HG03175 (cell line): ENCODE measurements around the gene HMCN2.
A peak's percentile ranks its signal among the peaks of the same experiment; 100 is the strongest.
"Not testable (repeated sequence)": the region's sequence is repeated elsewhere in the genome, so short reads cannot be mapped to it uniquely, and the experiment has no call there.

Experiments used
- ATAC-seq: cut with Tn5 transposase; IDR thresholded peaks from one replicate; pipeline ENCODE4 v1.9.1; 2021; ENCODE audit warnings: mild to moderate bottlenecking, moderate library complexity; ENCODE audit not compliant: unreplicated experiment

Gene HMCN2

DNA sequence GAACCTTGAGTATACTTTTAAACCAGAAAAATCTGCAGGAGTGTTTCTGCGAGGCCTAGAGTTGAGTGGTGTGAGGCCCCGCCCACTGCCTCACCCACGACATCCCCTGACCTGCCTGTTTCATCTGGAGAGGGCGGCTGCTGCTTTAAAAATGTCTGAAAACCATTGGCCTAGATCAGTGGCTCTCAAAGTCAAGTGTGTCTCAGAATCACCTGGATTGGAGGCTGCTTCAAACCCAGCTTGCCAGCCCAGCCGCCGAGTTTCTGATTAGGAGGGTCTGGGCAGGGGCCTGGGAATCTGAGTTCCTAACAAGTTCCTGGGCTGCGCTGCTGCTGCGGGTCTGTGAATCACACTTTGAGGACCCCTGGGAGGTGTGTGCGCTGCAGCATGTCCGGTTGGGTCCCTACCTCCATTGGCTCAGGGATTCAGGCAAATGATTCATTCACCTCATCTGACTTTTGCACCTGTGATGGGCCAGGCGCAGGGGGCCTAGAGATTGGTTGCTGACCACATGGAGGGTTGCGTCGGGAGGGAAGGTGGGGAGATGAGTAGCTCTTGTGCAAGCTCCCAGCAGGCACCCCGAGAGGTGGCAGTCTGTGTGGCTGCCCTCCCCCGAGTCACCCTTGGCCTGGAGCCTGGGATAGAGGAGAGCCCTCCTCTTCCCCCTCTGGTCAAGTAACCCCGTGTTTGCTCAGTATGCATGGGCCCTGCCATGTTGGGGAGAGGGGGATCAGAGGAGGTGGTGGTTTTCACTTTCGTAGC lies 27.6 kb upstream of the HMCN2 start:
- no peak for ATAC-seq

DNA sequence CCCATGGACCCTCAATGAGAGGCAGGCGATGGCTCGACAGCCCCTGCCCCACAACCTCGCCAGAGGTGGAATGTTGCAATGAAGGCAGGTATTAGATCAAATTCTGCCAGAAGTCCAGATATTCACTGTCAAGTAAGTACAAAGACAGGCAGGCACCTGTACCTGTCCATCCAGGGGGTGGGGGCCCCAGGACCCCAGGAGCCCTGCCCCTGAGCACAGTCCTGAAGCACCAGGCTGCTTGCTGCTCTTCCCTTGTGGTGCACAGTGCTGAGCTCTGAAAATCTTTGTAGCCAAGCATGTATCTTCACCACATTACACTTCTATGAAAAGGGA lies 26.2 kb upstream of the HMCN2 start:
- no peak for ATAC-seq

DNA sequence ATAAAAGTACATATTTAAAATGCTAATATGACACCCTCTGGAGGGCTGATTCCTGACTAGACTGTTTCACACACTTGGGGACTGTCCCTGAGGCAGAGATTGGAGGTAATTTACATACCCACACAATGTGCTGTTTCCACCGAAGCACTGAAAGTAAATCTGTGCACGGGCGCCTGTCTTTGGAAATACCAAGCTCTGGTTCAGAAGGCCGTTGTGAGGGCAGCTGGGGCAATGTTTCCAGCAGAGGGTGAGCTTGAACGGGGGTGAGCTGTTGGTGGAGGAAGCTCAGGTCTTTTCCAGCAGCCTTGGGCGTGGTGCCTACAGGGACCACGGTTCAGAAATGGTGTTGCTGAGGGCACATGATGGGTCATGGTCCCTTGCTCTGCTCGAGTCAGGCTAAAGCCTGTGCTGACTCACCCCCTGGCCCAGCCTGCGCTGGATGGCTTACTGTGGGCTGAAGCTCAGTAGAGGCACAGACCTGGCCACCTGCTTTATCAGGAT lies 25.8 kb upstream of the HMCN2 start:
- ATAC-seq, result peak; percentile 44

DNA sequence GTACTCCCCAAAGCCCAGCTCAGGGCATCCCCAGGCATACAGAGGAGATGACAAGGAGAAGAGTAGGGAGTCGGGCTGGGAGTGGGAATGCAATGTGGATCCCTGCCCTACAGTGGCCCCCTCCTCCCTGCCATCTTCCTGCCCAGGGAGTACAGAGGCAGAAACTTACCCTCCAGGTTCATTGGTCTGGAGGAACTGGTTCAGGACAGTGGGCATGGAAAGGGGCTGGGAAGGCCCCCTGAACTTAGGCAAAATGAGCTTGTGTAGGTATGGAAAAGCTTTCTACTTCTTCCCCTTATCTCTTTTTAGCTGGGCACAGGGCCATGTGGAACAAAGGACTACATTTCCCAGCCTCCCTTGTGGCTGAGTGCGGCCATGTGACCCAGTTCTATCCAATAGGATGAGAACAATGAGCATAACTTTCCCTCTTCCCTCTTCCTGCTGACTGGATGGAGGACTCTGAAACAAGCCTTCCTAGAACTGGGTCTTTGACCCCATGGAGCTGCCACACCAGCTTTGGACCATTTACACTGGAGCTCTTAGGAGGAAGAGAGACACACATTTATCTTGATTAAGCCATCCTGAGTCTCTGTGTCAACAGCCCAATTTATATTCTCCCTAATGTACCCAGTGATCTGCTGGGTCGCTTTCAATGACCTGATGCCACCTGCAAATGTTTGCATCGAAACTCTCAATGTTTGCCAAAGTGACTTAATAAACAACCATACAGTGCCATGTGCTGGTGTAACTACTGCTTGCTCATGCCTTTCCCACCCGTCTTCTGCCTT lies 25.0 kb upstream of the HMCN2 start:
- no peak for ATAC-seq

DNA sequence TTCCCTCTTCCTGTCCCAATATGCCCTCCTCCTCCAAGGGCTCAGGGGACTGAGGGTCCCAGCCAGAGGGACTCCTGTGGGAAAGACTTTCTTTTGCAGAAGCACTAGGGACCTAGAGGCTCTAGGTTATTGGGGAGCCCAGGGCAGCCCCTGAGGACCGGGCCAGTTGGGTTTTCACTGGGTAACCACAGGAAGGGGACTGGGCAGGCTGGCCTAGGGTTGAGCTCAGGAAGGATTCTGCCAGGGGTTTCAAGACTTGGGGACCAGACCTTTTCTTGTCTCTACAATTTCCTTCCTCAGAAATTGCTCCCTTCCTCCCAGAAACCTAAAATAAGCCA lies 24.4 kb upstream of the HMCN2 start:
- no peak for ATAC-seq

DNA sequence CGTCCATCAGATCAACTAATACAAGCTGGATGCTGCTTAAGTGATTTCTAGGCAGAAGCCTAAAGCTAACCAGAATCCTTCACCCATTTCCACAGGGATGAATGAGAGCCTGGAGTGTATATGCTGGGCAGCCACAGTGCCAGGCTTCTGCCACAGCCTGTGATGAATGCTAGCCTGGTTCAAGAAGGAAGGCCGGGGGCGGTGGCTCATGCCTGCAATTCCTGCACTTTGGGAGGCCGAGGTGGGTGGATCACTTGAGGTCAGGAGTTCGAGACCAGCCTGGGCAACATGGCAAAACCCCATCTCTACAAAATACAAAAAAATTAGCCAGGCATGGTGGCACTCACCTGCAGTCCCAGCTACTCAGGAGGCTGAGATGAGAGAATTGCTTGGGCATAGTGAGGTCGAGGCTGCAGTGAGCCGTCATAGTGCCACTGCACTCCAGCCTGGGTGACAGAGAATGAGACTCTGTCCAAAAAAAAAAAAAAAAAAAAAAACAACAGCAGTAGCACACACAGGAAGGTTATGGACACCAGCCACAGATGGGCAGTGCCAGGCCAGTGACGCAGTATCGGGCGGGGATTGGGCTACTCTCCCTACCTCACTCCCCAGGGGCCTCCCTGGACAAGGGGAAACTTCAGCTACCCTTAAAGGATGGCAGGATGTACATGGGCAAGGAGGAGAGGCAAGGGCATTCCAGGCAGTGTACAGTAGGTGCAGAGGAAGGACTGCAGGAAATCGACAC lies 23.1 kb upstream of the HMCN2 start:
- no peak for ATAC-seq

DNA sequence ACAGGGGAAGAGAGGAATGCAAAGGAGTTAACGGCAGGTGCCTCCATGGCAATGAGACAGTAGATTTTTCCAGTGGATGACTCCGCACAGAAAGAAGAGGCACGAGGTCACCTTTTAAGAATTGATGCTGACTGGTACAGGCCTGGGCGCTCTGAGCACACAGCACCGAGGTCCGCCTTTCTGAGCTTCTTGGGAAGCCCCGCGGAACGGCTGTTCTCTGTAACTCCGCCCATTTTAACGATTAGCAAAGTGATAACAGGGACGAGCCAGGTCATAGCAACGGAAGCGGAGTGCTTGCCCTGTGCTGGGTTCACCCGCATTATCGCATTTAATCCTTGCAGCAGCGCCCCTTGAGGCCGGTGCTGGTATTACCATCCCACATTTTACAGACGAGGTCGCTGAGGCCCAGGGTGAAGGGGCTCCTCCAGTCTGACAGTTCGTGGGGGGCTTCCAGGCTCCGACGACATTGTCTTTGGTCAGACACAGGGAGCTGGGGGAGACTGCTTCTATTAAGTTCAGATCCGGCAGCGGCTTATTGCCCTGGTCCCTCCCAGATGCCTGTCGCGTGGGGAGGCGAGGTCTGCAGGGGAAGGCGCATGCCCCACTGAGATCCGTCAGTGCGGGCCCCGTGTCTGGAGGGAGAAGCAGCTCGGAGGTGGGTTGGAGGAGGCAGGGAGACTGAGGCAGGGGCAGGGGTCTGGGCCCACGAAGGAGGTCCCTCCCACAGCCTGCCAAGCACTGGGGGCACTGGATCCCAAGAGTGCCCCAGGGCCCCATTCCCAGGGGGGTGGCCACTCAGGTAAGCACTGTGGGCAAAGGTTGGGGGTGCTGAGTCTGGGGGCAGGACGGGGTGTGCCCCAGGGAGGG lies 22.3 kb upstream of the HMCN2 start:
- ATAC-seq, result peak; percentile 70

DNA sequence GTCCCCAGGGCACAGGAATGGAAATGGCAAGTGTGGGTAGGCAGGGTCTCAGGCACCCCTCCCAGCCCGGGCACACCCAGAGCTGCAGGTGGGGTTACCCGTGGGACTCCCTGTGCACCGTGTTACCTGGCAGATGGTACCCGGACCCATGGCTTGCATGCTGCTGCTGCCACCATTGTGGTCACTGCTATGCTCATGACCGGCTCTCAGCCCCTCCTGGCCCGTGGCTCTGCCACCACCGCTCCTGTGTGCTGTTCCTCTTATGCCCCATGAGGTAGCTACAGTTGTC lies 21.7 kb upstream of the HMCN2 start:
- ATAC-seq, result no peak

DNA sequence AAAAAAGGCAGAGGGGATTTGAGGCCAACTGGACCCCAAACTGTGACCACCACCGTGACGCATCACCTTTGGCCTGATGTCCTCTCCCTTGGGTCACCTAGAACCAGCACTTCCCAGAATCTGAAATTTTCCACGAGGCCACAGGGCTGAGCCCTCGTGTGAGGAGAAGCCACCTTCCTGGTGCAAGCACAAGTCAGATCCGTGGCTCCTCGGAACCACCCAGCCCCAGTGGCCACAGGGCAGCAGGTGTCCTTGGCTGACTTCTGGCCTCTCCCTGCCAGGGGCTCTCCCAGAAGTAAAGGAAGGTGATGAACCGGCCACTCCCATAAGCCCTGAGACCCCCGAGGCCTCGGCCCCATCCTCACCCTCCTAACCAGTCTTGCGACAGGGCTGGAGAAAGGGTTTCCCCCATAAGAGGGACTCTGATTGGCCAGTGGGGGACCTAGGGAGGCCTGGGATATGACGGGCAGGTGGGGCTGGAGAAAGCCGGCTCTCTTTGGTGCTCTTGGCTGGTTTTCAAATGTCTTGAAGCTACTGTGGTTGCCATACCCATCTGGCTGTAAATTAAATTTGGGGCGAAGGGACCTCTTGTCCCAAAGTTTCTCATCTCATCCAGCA lies 20.9 kb upstream of the HMCN2 start:
- no peak for ATAC-seq

DNA sequence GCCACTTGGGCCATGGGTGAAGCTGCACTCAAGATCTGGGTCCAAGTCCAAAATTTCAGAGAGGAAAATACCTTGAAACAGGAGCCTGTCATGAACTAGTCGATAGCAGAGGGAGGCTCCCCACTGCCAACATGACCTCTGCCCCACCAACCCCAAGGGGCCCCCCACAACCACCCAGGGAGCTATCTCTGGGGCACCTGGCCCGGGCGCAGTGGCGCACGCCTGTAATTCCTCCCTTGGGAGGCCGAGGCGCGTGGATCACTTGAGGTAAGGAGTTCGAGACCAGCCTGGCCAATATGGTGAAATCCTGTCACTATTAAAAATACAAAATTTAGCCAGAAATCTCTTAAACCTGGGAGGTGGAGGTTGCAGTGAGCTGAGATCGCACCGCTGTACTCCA lies 20.1 kb upstream of the HMCN2 start:
- no peak for ATAC-seq

DNA sequence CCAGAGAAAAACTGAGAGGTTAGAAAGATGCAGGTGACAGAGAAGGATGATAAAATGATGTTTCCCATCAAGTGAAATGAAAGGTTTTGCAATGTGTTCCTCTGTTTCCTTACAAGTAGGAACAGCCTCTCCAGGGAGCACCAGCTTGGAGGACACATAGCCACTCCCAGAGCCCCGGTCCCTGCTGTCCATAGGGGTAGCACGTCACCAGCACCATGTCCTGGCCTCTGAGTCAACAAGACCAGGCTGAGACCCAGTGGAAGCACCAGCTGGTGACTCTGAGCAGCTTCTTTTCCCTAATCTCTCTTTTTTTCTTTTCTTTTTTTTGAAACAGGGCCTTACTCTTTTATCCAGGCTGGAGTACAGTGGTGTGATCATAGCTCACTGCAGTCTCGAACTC lies 19.4 kb upstream of the HMCN2 start:
- no peak for ATAC-seq

DNA sequence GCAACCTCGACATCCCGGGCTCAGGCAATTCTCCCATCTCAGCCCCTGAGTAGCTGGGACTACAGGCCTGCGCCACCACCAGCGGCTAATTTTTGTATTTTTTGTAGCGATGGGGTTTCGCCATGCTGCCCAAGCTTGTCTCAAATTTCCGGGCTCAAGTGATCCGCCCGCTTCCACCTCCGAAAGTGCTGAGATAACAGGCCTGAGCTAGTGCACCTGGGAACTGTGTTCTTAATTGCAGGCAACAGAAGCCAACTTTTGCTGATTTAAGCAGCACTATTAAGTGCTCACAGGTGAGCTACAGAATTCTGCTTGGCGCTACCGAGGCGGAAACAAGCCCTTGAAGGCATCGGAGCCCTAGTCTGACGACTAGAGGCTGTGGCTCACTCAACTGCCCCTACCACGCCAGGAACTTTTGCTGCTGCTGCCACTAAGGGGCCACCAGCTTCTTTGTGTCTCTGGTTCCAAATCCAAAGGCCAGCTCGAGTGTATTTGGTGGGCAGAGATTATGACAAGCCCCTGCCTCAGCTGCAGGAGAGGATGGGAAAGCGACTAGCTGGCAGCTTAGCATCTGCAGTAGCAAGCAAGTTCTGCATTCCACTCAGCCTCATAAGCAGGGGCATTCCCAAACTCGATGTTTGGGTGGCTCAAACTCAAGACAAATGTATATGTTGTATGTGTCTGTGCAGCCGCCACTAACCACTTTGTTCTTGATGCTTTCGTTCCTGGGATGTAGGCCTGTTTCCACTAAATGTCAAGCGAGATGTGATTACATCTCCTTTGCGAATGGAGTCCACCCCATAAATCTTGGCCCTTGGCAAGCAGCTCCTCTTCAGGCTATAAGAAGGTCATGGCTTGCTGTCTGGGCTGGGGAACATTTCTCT lies 10.6 kb upstream of the HMCN2 start:
- ATAC-seq, result no peak

DNA sequence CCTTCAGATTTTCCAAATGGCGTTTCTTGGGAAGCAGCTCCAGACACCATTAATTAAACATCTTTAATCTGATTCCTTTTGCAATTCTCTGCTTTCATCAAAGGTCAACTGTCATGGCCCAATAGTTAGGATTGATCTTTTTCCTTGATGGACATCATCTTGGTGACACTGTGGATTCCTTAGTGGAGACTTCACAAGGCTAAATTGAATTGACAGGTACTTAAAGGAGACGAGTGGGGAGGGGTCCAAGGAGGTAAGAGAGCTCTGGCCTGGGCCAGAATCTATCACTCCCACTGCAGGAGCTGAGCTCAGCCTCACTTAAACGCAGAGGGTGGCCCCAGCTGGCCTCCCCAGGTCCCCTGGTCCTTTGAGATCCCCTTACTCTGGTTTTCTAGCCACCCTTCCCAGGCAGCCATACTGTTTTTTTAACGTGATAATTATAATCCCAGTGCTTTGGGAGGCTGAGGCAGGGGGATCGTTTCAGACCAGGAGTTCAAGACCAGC lies 9.9 kb upstream of the HMCN2 start:
- no peak for ATAC-seq

DNA sequence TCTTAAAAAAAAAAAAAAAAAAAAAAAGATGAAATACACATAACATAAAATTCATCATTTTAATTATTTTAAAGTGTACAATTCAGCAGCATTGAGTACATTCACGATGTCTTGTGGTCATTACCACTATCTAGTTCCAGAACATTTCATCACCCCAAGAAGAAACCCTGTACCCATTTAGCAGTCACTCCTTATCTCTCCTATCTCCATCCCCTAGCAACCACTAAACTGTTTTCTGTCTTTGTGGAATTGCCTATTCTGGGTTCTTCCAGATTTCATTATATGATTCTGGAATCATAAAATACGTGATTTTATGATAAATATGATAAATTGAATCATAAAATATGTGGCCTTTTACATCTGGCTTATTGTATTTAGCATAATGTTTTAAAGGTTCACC lies 8.9 kb upstream of the HMCN2 start:
- no peak for ATAC-seq

DNA sequence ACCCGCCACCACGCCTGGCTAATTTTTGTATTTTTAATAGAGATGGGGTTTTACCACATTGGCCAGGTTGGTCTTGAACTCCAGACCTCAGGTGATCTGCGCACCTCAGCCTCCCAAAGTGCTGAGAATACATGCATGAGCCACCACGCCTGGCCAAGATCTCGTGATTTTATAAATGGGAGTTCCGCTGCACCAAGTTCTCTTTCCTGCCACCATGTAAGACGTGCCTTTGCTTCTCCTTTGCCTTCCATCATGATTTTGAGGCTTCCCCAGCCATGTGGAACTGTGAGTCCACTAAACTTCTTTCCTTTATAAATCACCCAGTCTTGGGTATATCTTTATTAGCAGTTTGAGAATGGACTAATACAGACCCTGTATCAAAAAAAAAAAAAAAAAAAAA lies 7.4 kb upstream of the HMCN2 start:
- not testable (repeated sequence) for ATAC-seq

DNA sequence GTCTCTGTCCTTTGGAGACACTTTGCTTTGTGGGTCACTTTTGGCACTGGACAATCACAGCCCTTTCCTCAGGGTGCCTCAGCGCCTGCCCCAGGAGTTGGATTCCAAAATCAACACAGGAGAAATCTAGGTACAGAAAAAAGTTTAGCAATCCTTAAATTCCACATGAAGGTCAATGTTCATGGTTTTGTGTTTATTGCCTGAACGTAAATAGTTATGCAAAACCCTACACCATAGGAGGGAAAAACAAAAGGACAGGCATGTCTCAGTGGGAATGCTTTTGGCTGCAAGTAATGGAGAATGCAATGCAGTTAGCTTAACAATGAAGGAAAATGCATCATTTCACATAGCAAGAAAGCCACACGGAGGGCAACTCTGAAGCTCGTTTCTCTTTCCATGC lies 6.5 kb upstream of the HMCN2 start:
- no peak for ATAC-seq

DNA sequence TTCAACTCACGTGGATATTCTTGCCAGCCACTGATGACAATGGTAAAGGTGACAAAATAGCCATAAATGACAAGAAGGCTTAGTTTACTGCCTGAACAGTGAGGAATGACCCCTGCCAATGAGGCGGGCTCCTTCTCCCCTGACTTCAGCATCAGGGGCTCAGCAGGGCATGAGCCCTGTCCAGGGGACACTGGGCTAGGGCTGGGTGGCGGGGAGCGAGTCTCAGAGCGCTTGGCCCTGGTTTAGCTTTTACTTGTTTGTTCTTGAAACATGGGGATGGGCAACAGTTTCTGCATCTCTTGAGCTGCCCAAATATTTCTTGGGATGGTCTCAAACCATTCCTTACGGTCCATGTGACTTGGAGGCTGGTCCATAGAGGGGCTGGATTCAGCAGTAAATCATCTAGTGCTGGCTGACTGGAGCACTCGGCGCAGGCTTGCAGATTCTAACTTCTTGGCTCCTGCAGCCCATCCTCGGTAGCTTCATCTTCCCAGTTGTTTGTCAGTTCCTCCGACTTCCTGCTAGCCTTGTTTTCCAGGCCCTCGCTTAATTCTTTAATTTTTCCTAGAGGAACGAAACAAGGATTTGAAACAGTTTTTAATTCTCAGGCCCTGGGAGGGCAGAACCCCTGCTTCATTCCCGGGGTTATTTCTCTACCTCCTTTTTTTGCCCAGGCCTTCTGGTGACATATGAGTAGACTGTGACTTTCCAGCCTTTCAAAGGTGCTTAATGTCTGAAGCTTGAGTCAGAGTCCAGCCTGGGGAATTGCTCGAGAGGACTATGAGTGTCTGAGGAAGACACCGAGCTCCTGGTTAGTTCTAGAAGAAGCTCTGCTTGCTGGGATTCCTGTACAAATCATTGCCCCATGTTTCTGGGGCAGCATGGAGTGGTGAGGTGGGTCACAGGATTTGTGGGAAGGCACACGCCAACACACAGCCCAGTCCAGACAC lies 4.5 kb upstream of the HMCN2 start:
- ATAC-seq, result no peak

DNA sequence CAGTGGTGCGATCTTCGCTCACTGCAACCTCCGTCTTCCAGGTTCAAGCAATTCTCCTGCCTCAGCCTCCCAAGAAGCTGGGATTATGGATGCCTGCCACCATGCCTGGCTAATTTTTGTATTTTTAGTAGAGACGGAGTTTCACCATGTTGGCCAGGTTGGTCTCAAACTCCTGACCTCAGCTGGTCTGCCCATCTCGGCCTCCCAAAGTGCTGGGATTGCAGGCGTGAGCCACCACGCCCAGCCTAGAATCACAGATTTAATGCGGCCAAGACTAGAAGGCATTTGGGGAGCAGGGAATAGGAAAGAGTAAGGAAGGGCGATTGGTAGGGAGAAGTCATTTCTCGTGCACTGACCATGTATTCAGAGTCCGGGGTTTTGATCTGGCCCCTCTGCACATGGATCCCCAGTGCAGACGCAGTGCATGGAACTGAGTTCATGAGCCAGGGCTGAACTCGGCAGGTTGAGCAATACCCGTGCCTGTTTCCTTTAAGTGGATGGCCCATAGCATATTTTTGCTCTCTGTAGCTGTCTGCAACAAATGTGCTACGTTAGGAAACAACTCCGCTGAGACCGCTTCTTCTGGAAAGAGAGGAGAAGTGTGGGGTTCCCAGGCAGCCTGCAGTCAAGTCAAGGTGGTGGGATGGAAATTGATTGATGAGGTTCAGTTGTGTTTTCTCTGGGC lies 3.4 kb upstream of the HMCN2 start:
- ATAC-seq, result no peak
